ENCODE results near the gene MTOR. TPM values are rescaled to one million over a fixed set of nuclear protein-coding genes. Genes with fewer than 3 reads are reported as not detected.
"Not testable (repeated sequence)": the region's sequence is repeated elsewhere in the genome, so short reads cannot be mapped to it uniquely, and the experiment has no call there.

The MTOR gene
- polyA plus RNA-seq, 1 donor from 2014 or later: 6.9 TPM

GRCh38 chr1:11286735-11287410 is 24.5 kb upstream of the MTOR start:
- Mint-ChIP-seq H3K27ac (no peak overlapping the region), H3K4me3 (no peak overlapping the region), H3K4me1 (peaks cover 12 to 28% (median 12%) of the 10 kb centered on the region in 3 donors), H3K36me3 (peaks cover 2% of the 10 kb centered on the region), H3K9me3 (no peaks in the 10 kb centered on the region), H3K27me3 (no peaks in the 10 kb centered on the region)

GRCh38 chr1:11285883-11286734 is 23.8 kb upstream of the MTOR start:
- H3K27ac Mint-ChIP-seq: no peak overlapping the region
- H3K27me3 Mint-ChIP-seq: no peaks in the 10 kb centered on the region
- no peaks in the 10 kb centered on the region for H3K9me3 Mint-ChIP-seq
- H3K4me3 Mint-ChIP-seq: no peak overlapping the region
- peaks cover 20 to 36% (median 20%) of the 10 kb centered on the region in 3 donors for H3K4me1 Mint-ChIP-seq
- peaks cover 2% of the 10 kb centered on the region for H3K36me3 Mint-ChIP-seq

- peaks cover 2% of the 10 kb centered on the region for H3K36me3 Mint-ChIP-seq
- no peaks in the 10 kb centered on the region for H3K9me3 Mint-ChIP-seq
- no peak overlapping the region for H3K4me3 Mint-ChIP-seq
- peaks cover 25 to 46% (median 31%) of the 10 kb centered on the region in 3 donors for H3K4me1 Mint-ChIP-seq
- H3K27ac Mint-ChIP-seq: no peak overlapping the region
- no peaks in the 10 kb centered on the region for H3K27me3 Mint-ChIP-seq
Measured at GRCh38 chr1:11284784-11285183, 22.4 kb upstream of the MTOR start.

- Mint-ChIP-seq H3K9me3 (no peaks in the 10 kb centered on the region), H3K4me1 (peaks cover 25 to 47% (median 31%) of the 10 kb centered on the region in 3 donors), H3K27me3 (no peaks in the 10 kb centered on the region), H3K27ac (peak overlapping the region in 1 of 3 donors; percentile 76), H3K4me3 (no peak overlapping the region), H3K36me3 (peaks cover 2% of the 10 kb centered on the region)
Measured at GRCh38 chr1:11283151-11283550, 20.8 kb upstream of the MTOR start.

- Mint-ChIP-seq H3K36me3 (peaks cover 4% of the 10 kb centered on the region), H3K27me3 (no peaks in the 10 kb centered on the region), H3K9me3 (no peaks in the 10 kb centered on the region), H3K27ac (peak overlapping the region; percentile 40 to 88 (median 52)), H3K4me1 (peaks cover 25 to 52% (median 31%) of the 10 kb centered on the region in 3 donors), H3K4me3 (peak overlapping the region in 3 of 4 donors; percentile 41 to 82 (median 56))
Measured at GRCh38 chr1:11281518-11282331, 19.4 kb upstream of the MTOR start.

GRCh38 chr1:11280719-11281376 is 18.5 kb upstream of the MTOR start:
- no peaks in the 10 kb centered on the region for H3K27me3 Mint-ChIP-seq
- H3K4me3 Mint-ChIP-seq: peak overlapping the region; percentile 13 to 82 (median 46)
- H3K27ac Mint-ChIP-seq: peak overlapping the region; percentile 40 to 88 (median 52)
- peaks cover 6% of the 10 kb centered on the region for H3K36me3 Mint-ChIP-seq
- peaks cover 21 to 59% (median 34%) of the 10 kb centered on the region in 3 donors for H3K4me1 Mint-ChIP-seq
- no peaks in the 10 kb centered on the region for H3K9me3 Mint-ChIP-seq

GRCh38 chr1:11279630-11280029 is 17.3 kb upstream of the MTOR start:
- Mint-ChIP-seq H3K9me3 (no peaks in the 10 kb centered on the region), H3K27ac (peak overlapping the region; percentile 41 to 88 (median 52)), H3K4me3 (peak overlapping the region in 3 of 4 donors; percentile 3 to 67 (median 13)), H3K27me3 (no peaks in the 10 kb centered on the region), H3K4me1 (peaks cover 29 to 63% (median 41%) of the 10 kb centered on the region in 3 donors), H3K36me3 (peaks cover 9% of the 10 kb centered on the region)

- peak overlapping the region in 2 of 3 donors; percentile 9 to 52 for H3K27ac Mint-ChIP-seq
- H3K9me3 Mint-ChIP-seq: no peaks in the 10 kb centered on the region
- peaks cover 8% of the 10 kb centered on the region for H3K36me3 Mint-ChIP-seq
- H3K27me3 Mint-ChIP-seq: no peaks in the 10 kb centered on the region
- peaks cover 29 to 61% (median 40%) of the 10 kb centered on the region in 3 donors for H3K4me1 Mint-ChIP-seq
- H3K4me3 Mint-ChIP-seq: no peak overlapping the region
Measured at GRCh38 chr1:11279152-11279551, 16.8 kb upstream of the MTOR start.

GRCh38 chr1:11273595-11274234 is 11.4 kb upstream of the MTOR start:
- Mint-ChIP-seq H3K27ac (peak overlapping the region; percentile 91 to 97 (median 94)), H3K4me1 (peaks cover 14 to 28% (median 21%) of the 10 kb centered on the region in 3 donors), H3K4me3 (peak overlapping the region; percentile 88 to 98 (median 98)), H3K9me3 (no peaks in the 10 kb centered on the region), H3K36me3 (peaks cover 7% of the 10 kb centered on the region), H3K27me3 (no peaks in the 10 kb centered on the region)

- H3K36me3 Mint-ChIP-seq: peaks cover 7% of the 10 kb centered on the region
- H3K27me3 Mint-ChIP-seq: no peaks in the 10 kb centered on the region
- peaks cover 14 to 27% (median 21%) of the 10 kb centered on the region in 3 donors for H3K4me1 Mint-ChIP-seq
- H3K27ac Mint-ChIP-seq: peak within 1 kb of the TSS; percentile 91 to 97 (median 94)
- peak within 1 kb of the TSS; percentile 88 to 98 (median 98) for H3K4me3 Mint-ChIP-seq
- no peaks in the 10 kb centered on the region for H3K9me3 Mint-ChIP-seq
Measured at GRCh38 chr1:11272832-11273594, 10.7 kb upstream of the MTOR start, which contains the start of gene UBIAD1. Gene UBIAD1, plus strand, starts transcription at chr1:11273198. Its CDS starts 334 bp downstream, at chr1:11273532.

GRCh38 chr1:11272544-11272831 is 10.1 kb upstream of the MTOR start:
- Mint-ChIP-seq H3K4me1 (peaks cover 14 to 25% (median 21%) of the 10 kb centered on the region in 3 donors), H3K27ac (peak overlapping the region in 1 of 3 donors; percentile 9), H3K9me3 (no peaks in the 10 kb centered on the region), H3K4me3 (peak overlapping the region in 3 of 4 donors; percentile 21 to 37 (median 33)), H3K27me3 (no peaks in the 10 kb centered on the region), H3K36me3 (peaks cover 6% of the 10 kb centered on the region)

GRCh38 chr1:11267350-11268337 is 5.3 kb upstream of the MTOR start:
- not testable (repeated sequence) for H3K27ac Mint-ChIP-seq, H3K4me3 Mint-ChIP-seq, H3K4me1 Mint-ChIP-seq, H3K36me3 Mint-ChIP-seq, H3K27me3 Mint-ChIP-seq, H3K9me3 Mint-ChIP-seq

All from IgD-negative memory B cell (primary cell).